HG02759 (cell line): ENCODE results near the gene EEA1.
"Not testable (repeated sequence)": the region's sequence is repeated elsewhere in the genome, so short reads cannot be mapped to it uniquely, and the experiment has no call there.

Experiments used
- ATAC-seq: cut with Tn5 transposase; IDR thresholded peaks from one replicate; pipeline ENCODE4 v1.9.1; 2021; ENCODE audit warnings: mild to moderate bottlenecking, moderate library complexity; ENCODE audit not compliant: unreplicated experiment

The EEA1 gene

GRCh38 chr12:92821142-92821541 lies 108.0 kb downstream of the EEA1 start:
- no peak for ATAC-seq

GRCh38 chr12:92814584-92814983 lies 114.5 kb downstream of the EEA1 start:
- ATAC-seq = no peak

GRCh38 chr12:92810370-92810769 lies 118.7 kb downstream of the EEA1 start:
- peak; percentile 50 for ATAC-seq

GRCh38 chr12:92803903-92804302 lies 125.2 kb downstream of the EEA1 start:
- no peak for ATAC-seq

- ATAC-seq = no peak
Measured at GRCh38 chr12:92802906-92803305, 126.2 kb downstream of the EEA1 start.

GRCh38 chr12:92796650-92797049 lies 132.4 kb downstream of the EEA1 start:
- no peak for ATAC-seq

GRCh38 chr12:92794814-92795213 lies 134.3 kb downstream of the EEA1 start:
- no peak for ATAC-seq

- not testable (repeated sequence) for ATAC-seq
Measured at GRCh38 chr12:92794356-92794755, 134.7 kb downstream of the EEA1 start.

GRCh38 chr12:92786045-92786444 lies 143.1 kb downstream of the EEA1 start:
- ATAC-seq = no peak

GRCh38 chr12:92785563-92785950 lies 143.5 kb downstream of the EEA1 start:
- ATAC-seq = no peak

- ATAC-seq = peak; percentile 99
Measured at GRCh38 chr12:92784797-92785562, 144.1 kb downstream of the EEA1 start.

GRCh38 chr12:92784356-92784755 lies 144.7 kb downstream of the EEA1 start:
- ATAC-seq = no peak

GRCh38 chr12:92779902-92780301 lies 149.2 kb downstream of the EEA1 start:
- ATAC-seq = no peak

- ATAC-seq = no peak
Measured at GRCh38 chr12:92778525-92778924, 150.6 kb downstream of the EEA1 start.

- ATAC-seq = no peak
Measured at GRCh38 chr12:92775416-92775815, 153.7 kb downstream of the EEA1 start.

- ATAC-seq = no peak
Measured at GRCh38 chr12:92771001-92771400, 158.1 kb downstream of the EEA1 start.

GRCh38 chr12:92769124-92769901 lies 159.8 kb downstream of the EEA1 start:
- ATAC-seq = peak; percentile 87

GRCh38 chr12:92765871-92766270 lies 163.2 kb downstream of the EEA1 start:
- no peak for ATAC-seq

- ATAC-seq = no peak
Measured at GRCh38 chr12:92764831-92765230, 164.3 kb downstream of the EEA1 start.

- no peak for ATAC-seq
Measured at GRCh38 chr12:92762773-92763172, 166.3 kb downstream of the EEA1 start.

GRCh38 chr12:92759634-92760268 lies 169.3 kb downstream of the EEA1 start:
- no peak for ATAC-seq
